Neural progenitor cell (in vitro differentiated cells): ENCODE data around the gene ZCCHC7.

Source experiments
- EZH2 ChIP-seq: fragments of 200-600 bp; sonication (generic); IDR thresholded peaks from 2 replicates; pipeline ENCODE4 v1.6.1; 2017; ENCODE audit warnings: antibody characterized with exemption, mild to moderate bottlenecking, moderate library complexity
- EZH2phosphoT487 ChIP-seq: fragments of 200-600 bp; sonication (generic); IDR thresholded peaks from 2 replicates; pipeline ENCODE4 v1.6.1; 2017; ENCODE audit warnings: antibody characterized with exemption
- TF ChIP-seq, protein P1 (sequence below): fragments of 200-600 bp; sonication (generic); IDR thresholded peaks from 2 replicates; pipeline ENCODE4 v1.5.1; 2017; ENCODE audit warnings: antibody characterized with exemption, mild to moderate bottlenecking

DNA sequence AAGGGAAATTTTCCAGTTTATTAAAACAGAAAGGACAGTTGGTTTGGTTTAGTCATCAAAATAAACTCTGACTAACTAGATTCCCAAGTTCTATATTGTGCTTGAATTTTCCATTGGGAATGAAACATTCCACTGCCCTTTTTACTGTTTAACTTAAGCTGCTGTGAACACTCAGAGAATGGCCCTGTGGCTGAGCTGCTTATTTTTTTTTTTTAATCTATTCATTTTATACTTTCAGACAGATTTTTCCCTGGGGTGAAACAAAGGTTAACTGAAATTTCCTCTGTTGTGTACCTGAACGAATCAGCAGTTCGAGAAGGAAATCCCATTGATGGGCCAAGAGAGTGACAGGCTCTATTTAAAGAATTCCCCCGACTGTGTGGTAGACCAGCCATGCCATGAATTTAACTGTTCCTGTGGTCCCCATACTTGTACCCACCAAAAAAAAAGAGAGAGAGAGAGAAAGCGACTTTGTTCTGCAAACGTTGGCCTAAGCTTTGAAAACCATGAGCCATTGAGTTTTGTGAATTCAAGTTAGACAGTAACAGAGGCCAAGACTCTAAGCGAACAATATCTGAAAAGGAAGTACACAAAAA lies 163.5 kb downstream of the ZCCHC7 start:
- TF ChIP-seq EZH2 = no peak
- TF ChIP-seq, protein P1, sequence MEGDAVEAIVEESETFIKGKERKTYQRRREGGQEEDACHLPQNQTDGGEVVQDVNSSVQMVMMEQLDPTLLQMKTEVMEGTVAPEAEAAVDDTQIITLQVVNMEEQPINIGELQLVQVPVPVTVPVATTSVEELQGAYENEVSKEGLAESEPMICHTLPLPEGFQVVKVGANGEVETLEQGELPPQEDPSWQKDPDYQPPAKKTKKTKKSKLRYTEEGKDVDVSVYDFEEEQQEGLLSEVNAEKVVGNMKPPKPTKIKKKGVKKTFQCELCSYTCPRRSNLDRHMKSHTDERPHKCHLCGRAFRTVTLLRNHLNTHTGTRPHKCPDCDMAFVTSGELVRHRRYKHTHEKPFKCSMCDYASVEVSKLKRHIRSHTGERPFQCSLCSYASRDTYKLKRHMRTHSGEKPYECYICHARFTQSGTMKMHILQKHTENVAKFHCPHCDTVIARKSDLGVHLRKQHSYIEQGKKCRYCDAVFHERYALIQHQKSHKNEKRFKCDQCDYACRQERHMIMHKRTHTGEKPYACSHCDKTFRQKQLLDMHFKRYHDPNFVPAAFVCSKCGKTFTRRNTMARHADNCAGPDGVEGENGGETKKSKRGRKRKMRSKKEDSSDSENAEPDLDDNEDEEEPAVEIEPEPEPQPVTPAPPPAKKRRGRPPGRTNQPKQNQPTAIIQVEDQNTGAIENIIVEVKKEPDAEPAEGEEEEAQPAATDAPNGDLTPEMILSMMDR = no peak
- no peak for TF ChIP-seq EZH2phosphoT487
